ENCODE results near the gene PCBP3.

PCBP3 gene

GRCh38 chr21:45863267-45863666 lies 219.7 kb downstream of the PCBP3 start:
- Histone ChIP-seq H3K27ac (no peak overlapping the region), H3K79me2 (ENCODE audit: insufficient read depth, low read depth) (no peaks in the 10 kb centered on the region), H2AFZ (ENCODE audit: low read depth) (no peak overlapping the region), H3K27me3 (ENCODE audit: insufficient read depth, low read depth) (peaks cover 82% of the 10 kb centered on the region), H3K4me1 (ENCODE audit: low read depth, poor library complexity, severe bottlenecking) (no peaks in the 10 kb centered on the region), H4K20me1 (ENCODE audit: insufficient read depth) (no peaks in the 10 kb centered on the region), H3K36me3 (ENCODE audit: insufficient read depth) (no peaks in the 10 kb centered on the region), H3K9ac (no peak overlapping the region), H3K4me3 (IDR thresholded peaks at IDR 0.05; ENCODE audit: insufficient read depth, low read depth, low read length) (no peak overlapping the region), H3K4me2 (no peak overlapping the region)
- TF ChIP-seq, protein P1, sequence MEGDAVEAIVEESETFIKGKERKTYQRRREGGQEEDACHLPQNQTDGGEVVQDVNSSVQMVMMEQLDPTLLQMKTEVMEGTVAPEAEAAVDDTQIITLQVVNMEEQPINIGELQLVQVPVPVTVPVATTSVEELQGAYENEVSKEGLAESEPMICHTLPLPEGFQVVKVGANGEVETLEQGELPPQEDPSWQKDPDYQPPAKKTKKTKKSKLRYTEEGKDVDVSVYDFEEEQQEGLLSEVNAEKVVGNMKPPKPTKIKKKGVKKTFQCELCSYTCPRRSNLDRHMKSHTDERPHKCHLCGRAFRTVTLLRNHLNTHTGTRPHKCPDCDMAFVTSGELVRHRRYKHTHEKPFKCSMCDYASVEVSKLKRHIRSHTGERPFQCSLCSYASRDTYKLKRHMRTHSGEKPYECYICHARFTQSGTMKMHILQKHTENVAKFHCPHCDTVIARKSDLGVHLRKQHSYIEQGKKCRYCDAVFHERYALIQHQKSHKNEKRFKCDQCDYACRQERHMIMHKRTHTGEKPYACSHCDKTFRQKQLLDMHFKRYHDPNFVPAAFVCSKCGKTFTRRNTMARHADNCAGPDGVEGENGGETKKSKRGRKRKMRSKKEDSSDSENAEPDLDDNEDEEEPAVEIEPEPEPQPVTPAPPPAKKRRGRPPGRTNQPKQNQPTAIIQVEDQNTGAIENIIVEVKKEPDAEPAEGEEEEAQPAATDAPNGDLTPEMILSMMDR (conservative IDR thresholded peaks at IDR 0.05; ENCODE audit: low read depth, low read length): no peak

- no peaks in the 10 kb centered on the region for H3K4me1 ChIP-seq (ENCODE audit: low read depth, poor library complexity, severe bottlenecking)
- H3K79me2 ChIP-seq (ENCODE audit: insufficient read depth, low read depth): no peaks in the 10 kb centered on the region
- no peak overlapping the region for H3K4me3 ChIP-seq (IDR thresholded peaks at IDR 0.05; ENCODE audit: insufficient read depth, low read depth, low read length)
- no peaks in the 10 kb centered on the region for H4K20me1 ChIP-seq (ENCODE audit: insufficient read depth)
- no peak overlapping the region for H3K9ac ChIP-seq
- H2AFZ ChIP-seq (ENCODE audit: low read depth): no peak overlapping the region
- H3K4me2 ChIP-seq: no peak overlapping the region
- peaks cover 86% of the 10 kb centered on the region for H3K27me3 ChIP-seq (ENCODE audit: insufficient read depth, low read depth)
- no peaks in the 10 kb centered on the region for H3K36me3 ChIP-seq (ENCODE audit: insufficient read depth)
- TF ChIP-seq, protein P1 (conservative IDR thresholded peaks at IDR 0.05; ENCODE audit: low read depth, low read length): no peak
- no peak overlapping the region for H3K27ac ChIP-seq
Measured at GRCh38 chr21:45863751-45864150, 220.2 kb downstream of the PCBP3 start.

DNA sequence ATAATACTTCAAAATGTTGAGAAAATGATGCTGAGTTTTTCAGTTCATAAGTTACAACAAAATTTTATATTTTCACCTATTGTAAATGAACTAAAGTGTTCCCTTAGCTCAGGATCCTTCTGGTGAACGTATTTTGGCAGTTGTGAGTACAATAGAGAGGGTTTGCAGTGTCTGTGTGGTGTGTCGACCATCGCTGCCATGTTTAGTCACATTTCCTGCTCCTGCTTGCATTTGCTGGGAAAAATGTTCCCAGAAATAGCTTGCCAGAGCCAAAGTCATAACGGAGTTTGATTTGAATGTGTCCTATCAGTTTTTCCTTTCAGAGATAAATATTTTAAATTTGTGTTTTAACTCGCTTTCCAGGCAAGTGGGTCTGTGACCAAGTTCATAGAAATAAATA lies 220.9 kb downstream of the PCBP3 start:
- Histone ChIP-seq H3K27ac (no peak overlapping the region), H3K36me3 (ENCODE audit: insufficient read depth) (no peaks in the 10 kb centered on the region), H3K9ac (no peak overlapping the region), H4K20me1 (ENCODE audit: insufficient read depth) (no peaks in the 10 kb centered on the region), H2AFZ (ENCODE audit: low read depth) (no peak overlapping the region), H3K79me2 (ENCODE audit: insufficient read depth, low read depth) (no peaks in the 10 kb centered on the region), H3K4me3 (IDR thresholded peaks at IDR 0.05; ENCODE audit: insufficient read depth, low read depth, low read length) (no peak overlapping the region), H3K4me1 (ENCODE audit: low read depth, poor library complexity, severe bottlenecking) (no peaks in the 10 kb centered on the region), H3K4me2 (no peak overlapping the region), H3K27me3 (ENCODE audit: insufficient read depth, low read depth) (peaks cover 92% of the 10 kb centered on the region)
- TF ChIP-seq, protein P1 (conservative IDR thresholded peaks at IDR 0.05; ENCODE audit: low read depth, low read length): no peak

GRCh38 chr21:45865106-45865835 lies 221.7 kb downstream of the PCBP3 start:
- TF ChIP-seq, protein P1 (conservative IDR thresholded peaks at IDR 0.05; ENCODE audit: low read depth, low read length): no peak
- Histone ChIP-seq H3K27ac (no peak overlapping the region), H3K36me3 (ENCODE audit: insufficient read depth) (no peaks in the 10 kb centered on the region), H3K79me2 (ENCODE audit: insufficient read depth, low read depth) (no peaks in the 10 kb centered on the region), H4K20me1 (ENCODE audit: insufficient read depth) (no peaks in the 10 kb centered on the region), H2AFZ (ENCODE audit: low read depth) (no peak overlapping the region), H3K4me2 (no peak overlapping the region), H3K9ac (no peak overlapping the region), H3K4me3 (IDR thresholded peaks at IDR 0.05; ENCODE audit: insufficient read depth, low read depth, low read length) (no peak overlapping the region), H3K4me1 (ENCODE audit: low read depth, poor library complexity, severe bottlenecking) (no peaks in the 10 kb centered on the region), H3K27me3 (ENCODE audit: insufficient read depth, low read depth) (peaks cover 91% of the 10 kb centered on the region)
